LNCAP (cell line): ENCODE measurements around the gene CIP2A.

ENCODE experiments used
- TF ChIP-seq, protein P1 (sequence below): fragments of 450-650 bp; IDR thresholded peaks from 2 replicates; pipeline ENCODE4 v1.5.1; 2017; ENCODE audit warnings: mild to moderate bottlenecking

CIP2A gene

GRCh38 chr3:108524537-108524936 lies 64.7 kb downstream of the CIP2A start:
- TF ChIP-seq, protein P1, sequence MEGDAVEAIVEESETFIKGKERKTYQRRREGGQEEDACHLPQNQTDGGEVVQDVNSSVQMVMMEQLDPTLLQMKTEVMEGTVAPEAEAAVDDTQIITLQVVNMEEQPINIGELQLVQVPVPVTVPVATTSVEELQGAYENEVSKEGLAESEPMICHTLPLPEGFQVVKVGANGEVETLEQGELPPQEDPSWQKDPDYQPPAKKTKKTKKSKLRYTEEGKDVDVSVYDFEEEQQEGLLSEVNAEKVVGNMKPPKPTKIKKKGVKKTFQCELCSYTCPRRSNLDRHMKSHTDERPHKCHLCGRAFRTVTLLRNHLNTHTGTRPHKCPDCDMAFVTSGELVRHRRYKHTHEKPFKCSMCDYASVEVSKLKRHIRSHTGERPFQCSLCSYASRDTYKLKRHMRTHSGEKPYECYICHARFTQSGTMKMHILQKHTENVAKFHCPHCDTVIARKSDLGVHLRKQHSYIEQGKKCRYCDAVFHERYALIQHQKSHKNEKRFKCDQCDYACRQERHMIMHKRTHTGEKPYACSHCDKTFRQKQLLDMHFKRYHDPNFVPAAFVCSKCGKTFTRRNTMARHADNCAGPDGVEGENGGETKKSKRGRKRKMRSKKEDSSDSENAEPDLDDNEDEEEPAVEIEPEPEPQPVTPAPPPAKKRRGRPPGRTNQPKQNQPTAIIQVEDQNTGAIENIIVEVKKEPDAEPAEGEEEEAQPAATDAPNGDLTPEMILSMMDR = no peak

DNA sequence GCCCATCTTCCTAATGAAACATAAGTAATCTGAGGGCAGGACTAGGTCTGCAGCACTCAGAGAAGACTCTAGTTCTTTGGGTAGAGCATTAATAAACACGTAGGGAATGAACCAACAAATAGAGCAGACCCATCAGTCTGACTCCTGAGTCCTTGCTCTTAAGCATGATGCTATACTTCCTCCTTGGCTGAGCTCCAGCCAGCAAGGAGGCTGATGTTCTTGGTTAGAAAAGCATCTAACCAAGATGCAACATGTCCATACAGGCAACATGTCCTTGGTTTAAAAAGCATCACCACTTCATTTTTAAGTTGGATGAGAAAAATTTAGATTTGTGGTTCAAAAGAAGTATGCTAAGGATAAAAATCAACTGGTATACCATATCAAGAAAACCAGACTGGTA lies 70.3 kb downstream of the CIP2A start:
- TF ChIP-seq, protein P1 = no peak

DNA sequence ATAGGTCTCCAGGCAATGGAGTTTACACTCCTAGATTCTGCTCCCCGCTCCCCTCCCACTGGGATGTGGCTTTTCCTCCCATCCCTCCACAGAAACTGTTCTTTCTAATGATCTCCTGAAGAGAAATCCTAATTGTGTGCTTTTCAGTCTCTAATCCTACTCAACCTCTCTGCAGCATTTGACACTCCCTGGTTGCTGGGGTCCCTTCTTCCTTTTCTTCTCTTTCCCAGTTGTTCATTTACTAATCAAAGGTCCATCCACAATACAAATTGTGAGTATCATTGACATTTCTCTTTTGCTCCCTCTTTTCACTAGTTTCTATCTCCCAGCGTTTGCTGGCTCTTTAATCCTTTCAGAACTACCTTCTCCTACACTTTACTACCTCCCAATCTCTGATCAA lies 72.4 kb downstream of the CIP2A start:
- TF ChIP-seq, protein P1 = no peak

DNA sequence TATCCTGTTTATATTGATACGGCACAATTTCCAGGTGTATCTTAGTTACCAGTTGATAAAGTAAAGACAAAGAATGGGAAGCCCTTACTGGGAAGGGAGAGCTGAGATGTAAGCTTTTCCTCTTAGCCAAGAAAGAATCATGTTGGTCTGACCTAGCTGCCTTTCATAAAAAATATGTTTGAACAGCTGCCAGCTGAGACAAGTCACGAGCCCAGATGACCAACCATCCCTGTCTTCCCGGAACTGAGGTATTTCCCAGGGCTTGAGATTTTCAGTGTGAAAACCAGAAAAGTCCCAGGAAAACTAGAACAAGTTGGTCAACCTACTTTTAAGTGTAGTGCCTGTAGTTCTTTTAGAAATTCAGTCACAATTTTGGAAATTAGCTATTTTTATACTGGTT lies 75.3 kb downstream of the CIP2A start:
- TF ChIP-seq, protein P1 = no peak

GRCh38 chr3:108512671-108513070 lies 76.6 kb downstream of the CIP2A start:
- TF ChIP-seq, protein P1 = no peak

DNA sequence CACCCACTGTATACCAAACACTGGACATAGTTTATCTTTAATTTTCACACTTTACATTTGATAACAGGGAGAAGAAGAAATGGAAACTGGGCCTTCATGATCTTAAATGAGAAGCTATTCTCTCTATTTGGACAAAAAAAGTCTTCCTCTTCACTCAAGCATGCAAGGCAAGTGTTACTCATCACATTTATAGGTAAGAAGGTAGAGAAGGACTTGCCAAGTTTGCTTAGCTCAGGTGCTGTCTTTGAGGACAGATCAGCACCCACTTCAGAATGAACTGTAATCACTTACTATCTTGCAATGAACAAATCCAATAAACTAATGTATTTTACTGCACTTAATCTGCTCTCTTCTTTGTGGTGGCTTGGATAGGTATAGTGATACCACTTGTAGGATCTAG lies 77.7 kb downstream of the CIP2A start:
- TF ChIP-seq, protein P1 = no peak

DNA sequence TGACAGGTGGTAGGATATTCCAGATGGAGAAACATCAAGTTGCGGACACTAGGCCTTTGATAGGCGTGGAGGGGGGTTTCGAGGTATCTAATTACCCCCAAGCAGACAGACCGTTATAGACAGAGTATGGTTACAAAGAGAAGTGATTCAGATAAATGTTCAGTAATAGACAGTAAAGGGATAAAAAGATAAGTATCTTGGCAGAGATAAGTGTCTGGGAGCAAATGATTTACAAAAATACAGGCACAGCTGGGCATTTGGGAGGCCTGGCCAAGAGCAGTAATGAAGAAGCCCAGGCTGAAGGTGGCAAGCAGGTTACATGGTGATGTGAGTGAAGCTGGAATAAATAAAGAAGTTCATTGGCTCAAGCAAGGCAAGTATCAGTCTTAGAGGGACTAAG lies 78.2 kb downstream of the CIP2A start:
- TF ChIP-seq, protein P1 = no peak

GRCh38 chr3:108510496-108510895 lies 78.7 kb downstream of the CIP2A start, which contains the start of gene MYH15:
Gene MYH15 (minus strand): TSS chr3:108510596. CDS start chr3:108510530, 66 bp downstream.
- TF ChIP-seq, protein P1 = no peak
